Measurements from ENCODE around the gene RNF32.

Gene RNF32

GRCh38 chr7:156651474-156651873, 10.9 kb downstream of the RNF32 start:
- no peak for TF ChIP-seq CTCF (IDR thresholded peaks at IDR 0.05)
- Histone ChIP-seq H3K27me3 (peaks cover 0 to 34% of the 10 kb centered on the region in 2 donors), H3K36me3 (no peaks in the 10 kb centered on the region)

GRCh38 chr7:156652886-156653568, 12.5 kb downstream of the RNF32 start:
- Histone ChIP-seq H3K27ac (no peak overlapping the region), H3K27me3 (peaks cover 0 to 43% of the 10 kb centered on the region in 2 donors), H3K36me3 (no peaks in the 10 kb centered on the region), H3K9me3 (no peaks in the 10 kb centered on the region), H3K4me3 (no peak overlapping the region), H3K4me1 (no peaks in the 10 kb centered on the region)
- no peak for DNase-seq
- intact Hi-C loops (cut with DNase I; ENCODE audit: low total_unique reads), result no loop called here
- TF ChIP-seq CTCF (IDR thresholded peaks at IDR 0.05), result no peak

More at GRCh38 chr7:156651474-156651873, 10.9 kb downstream of the RNF32 start:
- Histone ChIP-seq H3K4me3 (no peak overlapping the region), H3K27ac (no peak overlapping the region), H3K4me1 (no peaks in the 10 kb centered on the region), H3K9me3 (no peaks in the 10 kb centered on the region)
- intact Hi-C loops (cut with DNase I; ENCODE audit: low total_unique reads), result no loop called here
- DNase-seq, result no peak

GRCh38 chr7:156654511-156655234, 14.1 kb downstream of the RNF32 start:
- no peaks in the 10 kb centered on the region for H3K4me1 ChIP-seq
- no peaks in the 10 kb centered on the region for H3K9me3 ChIP-seq
- intact Hi-C loops (cut with DNase I; ENCODE audit: low total_unique reads), result no loop called here
- no peak for DNase-seq
- H3K36me3 ChIP-seq, result no peaks in the 10 kb centered on the region
- H3K27ac ChIP-seq, result no peak overlapping the region
- no peak overlapping the region for H3K4me3 ChIP-seq
- peaks cover 0 to 43% of the 10 kb centered on the region in 2 donors for H3K27me3 ChIP-seq
- no peak for TF ChIP-seq CTCF (IDR thresholded peaks at IDR 0.05)

GRCh38 chr7:156655251-156655650, 14.7 kb downstream of the RNF32 start:
- TF ChIP-seq CTCF (IDR thresholded peaks at IDR 0.05), result no peak
- no peak for DNase-seq
- intact Hi-C loops (cut with DNase I; ENCODE audit: low total_unique reads), result no loop called here
- no peaks in the 10 kb centered on the region for H3K4me1 ChIP-seq
- H3K4me3 ChIP-seq, result no peak overlapping the region
- H3K27me3 ChIP-seq, result peaks cover 0 to 39% of the 10 kb centered on the region in 2 donors
- H3K9me3 ChIP-seq, result no peaks in the 10 kb centered on the region
- H3K27ac ChIP-seq, result no peak overlapping the region
- no peaks in the 10 kb centered on the region for H3K36me3 ChIP-seq

- DNase-seq, result no peak
- Histone ChIP-seq H3K36me3 (no peaks in the 10 kb centered on the region), H3K9me3 (no peaks in the 10 kb centered on the region), H3K27me3 (peaks cover 0 to 31% of the 10 kb centered on the region in 2 donors), H3K27ac (no peak overlapping the region), H3K4me1 (no peaks in the 10 kb centered on the region), H3K4me3 (no peak overlapping the region)
- intact Hi-C loops (cut with DNase I; ENCODE audit: low total_unique reads), result no loop called here
- no peak for TF ChIP-seq CTCF (IDR thresholded peaks at IDR 0.05)
Measured at GRCh38 chr7:156655983-156656382, 15.4 kb downstream of the RNF32 start.
